Hepatocyte (in vitro differentiated cells): ENCODE measurements around the gene SLC29A3. TPM values are rescaled to one million over a fixed set of nuclear protein-coding genes. Genes with fewer than 3 reads are reported as not detected.

Source experiments
- DNase-seq: peaks from one replicate; pipeline ENCODE4 v3.0.0-alpha.2; 2016; ENCODE audit warnings: low spot score
- H2AFZ ChIP-seq: fragments of 200-600 bp; sonication (generic); 2 replicates; pipeline ENCODE4 v1.6.0; 2016; ENCODE audit warnings: antibody characterized with exemption, mild to moderate bottlenecking
- H3K27ac ChIP-seq: fragments of 200-600 bp; sonication (generic); 2 replicates; pipeline ENCODE4 v1.5.1; 2016; ENCODE audit warnings: mild to moderate bottlenecking
- H3K27me3 ChIP-seq: fragments of 200-600 bp; sonication (generic); 2 replicates; pipeline ENCODE4 v1.6.1; 2016
- H3K36me3 ChIP-seq: fragments of 200-600 bp; sonication (generic); replicated peaks from 2 replicates; pipeline ENCODE4 v1.5.1; 2016; ENCODE audit warnings: low read depth; ENCODE audit not compliant: insufficient read depth
- H3K4me1 ChIP-seq: fragments of 200-600 bp; sonication (generic); 2 replicates; pipeline ENCODE4 v1.5.1; 2016; ENCODE audit warnings: mild to moderate bottlenecking, moderate library complexity; ENCODE audit not compliant: insufficient read depth
- H3K4me2 ChIP-seq: fragments of 200-600 bp; sonication (generic); 2 replicates; pipeline ENCODE4 v1.6.0; 2016
- H3K4me3 ChIP-seq: fragments of 200-600 bp; sonication (generic); 2 replicates; pipeline ENCODE4 v1.5.1; 2016; ENCODE audit warnings: mild to moderate bottlenecking
- H3K79me2 ChIP-seq: fragments of 200-600 bp; sonication (generic); 2 replicates; pipeline ENCODE4 v1.6.0; 2017; ENCODE audit warnings: mild to moderate bottlenecking
- H3K9me2 ChIP-seq: fragments of 200-600 bp; sonication (generic); replicated peaks from 2 replicates; pipeline ENCODE4 v1.6.0; 2017; ENCODE audit warnings: mild to moderate bottlenecking; ENCODE audit not compliant: insufficient read depth
- H3K9me3 ChIP-seq: fragments of 200-600 bp; sonication (generic); 2 replicates; pipeline ENCODE4 v1.5.1; 2016; ENCODE audit warnings: low read depth, mild to moderate bottlenecking
- H4K20me1 ChIP-seq: fragments of 200-600 bp; sonication (generic); 2 replicates; pipeline ENCODE4 v1.6.0; 2016; ENCODE audit warnings: mild to moderate bottlenecking; ENCODE audit not compliant: insufficient read depth, poor library complexity, severe bottlenecking
- EZH2 ChIP-seq: fragments of 200-600 bp; sonication (generic); IDR thresholded peaks from 2 replicates; pipeline ENCODE4 v1.6.1; 2016; ENCODE audit warnings: antibody characterized with exemption, mild to moderate bottlenecking, borderline replicate concordance
- EZH2phosphoT487 ChIP-seq: fragments of 200-600 bp; sonication (generic); IDR thresholded peaks from one replicate; pipeline ENCODE4 v1.6.1; 2018; ENCODE audit warnings: antibody characterized with exemption, mild to moderate bottlenecking, low read depth, moderate library complexity; ENCODE audit not compliant: unreplicated experiment, severe bottlenecking
- WGBS: methylation state at CpG from one replicate; pipeline ENCODE4 v1.1.6; 2016; ENCODE audit warnings: low lambda C conversion rate; ENCODE audit errors: missing lambda C conversion rate; 5-methylcytosine and 5-hydroxymethylcytosine counted together
- polyA plus RNA-seq: library from polyadenylated mRNA; unstranded; fragments of >200 nt; fragmentation: Nextera tagmentation; extraction: Ambion mirVana; gene quantifications from 2 replicates; pipeline ENCODE4 v1.2.1, GENCODE V29; 2016
- total RNA-seq: library from RNA; depleted of rRNA; stranded (reverse); fragments of >200 nt; gene quantifications from 2 replicates; pipeline ENCODE4 v1.2.3, GENCODE V29; 2014
- TF ChIP-seq, protein P1 (sequence below): fragments of 200-600 bp; sonication (generic); IDR thresholded peaks from 2 replicates; pipeline ENCODE4 v1.5.1; 2016; ENCODE audit warnings: antibody characterized with exemption, mild to moderate bottlenecking; ENCODE audit not compliant: poor library complexity

The SLC29A3 gene
- total and polyA plus RNA-seq, 2 experiments from 2014 or later, result 8.4 to 12.0 TPM

DNA sequence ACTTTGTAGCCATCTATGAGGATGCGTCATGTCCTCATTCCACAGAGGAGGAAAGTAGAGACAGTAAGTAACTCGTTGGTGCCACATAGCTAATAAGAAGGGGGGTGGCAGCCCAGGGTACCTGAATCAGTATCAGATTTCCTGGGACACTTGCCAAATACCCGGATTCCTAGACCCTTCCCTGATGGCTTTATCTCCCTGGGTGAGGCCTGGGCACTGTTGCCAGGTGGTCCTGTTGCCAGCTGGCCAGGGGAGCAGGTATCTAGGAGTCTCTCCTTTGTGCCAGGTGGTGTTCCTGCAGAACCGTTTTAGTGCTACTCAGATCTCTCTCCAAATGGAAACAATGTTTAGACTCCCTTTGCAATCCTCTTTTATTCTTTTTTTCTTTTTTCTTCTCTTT is 12.7 kb downstream of the SLC29A3 start:
- 80% methylated on average over 4 of the region's 4 CpGs for WGBS
- H3K4me3 ChIP-seq, result no peak overlapping the region
- H3K9me2 ChIP-seq, result no peaks in the 10 kb centered on the region
- no peaks in the 10 kb centered on the region for H3K9me3 ChIP-seq
- no peak overlapping the region for H2AFZ ChIP-seq
- no peak overlapping the region for H3K4me2 ChIP-seq
- H3K4me1 ChIP-seq, result peaks cover 31% of the 10 kb centered on the region
- H3K27me3 ChIP-seq, result no peaks in the 10 kb centered on the region
- H4K20me1 ChIP-seq, result no peaks in the 10 kb centered on the region
- no peaks in the 10 kb centered on the region for H3K36me3 ChIP-seq
- no peak for DNase-seq
- H3K27ac ChIP-seq, result no peak overlapping the region
- TF ChIP-seq, protein P1, sequence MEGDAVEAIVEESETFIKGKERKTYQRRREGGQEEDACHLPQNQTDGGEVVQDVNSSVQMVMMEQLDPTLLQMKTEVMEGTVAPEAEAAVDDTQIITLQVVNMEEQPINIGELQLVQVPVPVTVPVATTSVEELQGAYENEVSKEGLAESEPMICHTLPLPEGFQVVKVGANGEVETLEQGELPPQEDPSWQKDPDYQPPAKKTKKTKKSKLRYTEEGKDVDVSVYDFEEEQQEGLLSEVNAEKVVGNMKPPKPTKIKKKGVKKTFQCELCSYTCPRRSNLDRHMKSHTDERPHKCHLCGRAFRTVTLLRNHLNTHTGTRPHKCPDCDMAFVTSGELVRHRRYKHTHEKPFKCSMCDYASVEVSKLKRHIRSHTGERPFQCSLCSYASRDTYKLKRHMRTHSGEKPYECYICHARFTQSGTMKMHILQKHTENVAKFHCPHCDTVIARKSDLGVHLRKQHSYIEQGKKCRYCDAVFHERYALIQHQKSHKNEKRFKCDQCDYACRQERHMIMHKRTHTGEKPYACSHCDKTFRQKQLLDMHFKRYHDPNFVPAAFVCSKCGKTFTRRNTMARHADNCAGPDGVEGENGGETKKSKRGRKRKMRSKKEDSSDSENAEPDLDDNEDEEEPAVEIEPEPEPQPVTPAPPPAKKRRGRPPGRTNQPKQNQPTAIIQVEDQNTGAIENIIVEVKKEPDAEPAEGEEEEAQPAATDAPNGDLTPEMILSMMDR, result no peak
- no peak for TF ChIP-seq EZH2
- TF ChIP-seq EZH2phosphoT487, result no peak
- H3K79me2 ChIP-seq, result no peaks in the 10 kb centered on the region

- H3K27me3 ChIP-seq, result no peaks in the 10 kb centered on the region
- 92% methylated on average over 5 of the region's 5 CpGs for WGBS
- no peak for TF ChIP-seq EZH2
- H3K36me3 ChIP-seq, result no peaks in the 10 kb centered on the region
- no peaks in the 10 kb centered on the region for H3K9me3 ChIP-seq
- no peak overlapping the region for H3K27ac ChIP-seq
- no peaks in the 10 kb centered on the region for H3K9me2 ChIP-seq
- no peaks in the 10 kb centered on the region for H3K79me2 ChIP-seq
- no peaks in the 10 kb centered on the region for H4K20me1 ChIP-seq
- DNase-seq, result no peak
- peaks cover 36% of the 10 kb centered on the region for H3K4me1 ChIP-seq
- H2AFZ ChIP-seq, result no peak overlapping the region
- H3K4me3 ChIP-seq, result no peak overlapping the region
- no peak overlapping the region for H3K4me2 ChIP-seq
Observed at GRCh38 chr10:71332466-71332865, 13.4 kb downstream of the SLC29A3 start.

- no peak overlapping the region for H3K4me3 ChIP-seq
- 78% methylated on average over 9 of the region's 9 CpGs for WGBS
- H3K36me3 ChIP-seq, result no peaks in the 10 kb centered on the region
- TF ChIP-seq, protein P1, result no peak
- TF ChIP-seq EZH2, result no peak
- TF ChIP-seq EZH2phosphoT487, result no peak
- no peak for DNase-seq
- H3K27ac ChIP-seq, result peak overlapping the region; percentile 66
- no peaks in the 10 kb centered on the region for H3K79me2 ChIP-seq
- no peaks in the 10 kb centered on the region for H3K9me3 ChIP-seq
- peak overlapping the region; percentile 65 for H3K4me2 ChIP-seq
- peaks cover 36% of the 10 kb centered on the region for H3K4me1 ChIP-seq
- no peaks in the 10 kb centered on the region for H4K20me1 ChIP-seq
- H2AFZ ChIP-seq, result peak overlapping the region; percentile 17
- H3K9me2 ChIP-seq, result no peaks in the 10 kb centered on the region
- no peaks in the 10 kb centered on the region for H3K27me3 ChIP-seq
Observed at GRCh38 chr10:71333129-71333887, 14.2 kb downstream of the SLC29A3 start.

GRCh38 chr10:71334221-71334791 is 15.2 kb downstream of the SLC29A3 start:
- H3K9me2 ChIP-seq, result no peaks in the 10 kb centered on the region
- no peak overlapping the region for H3K4me3 ChIP-seq
- peak overlapping the region; percentile 66 for H3K27ac ChIP-seq
- H3K9me3 ChIP-seq, result no peaks in the 10 kb centered on the region
- peak overlapping the region; percentile 17 for H2AFZ ChIP-seq
- H3K27me3 ChIP-seq, result no peaks in the 10 kb centered on the region
- peak overlapping the region; percentile 65 for H3K4me2 ChIP-seq
- TF ChIP-seq EZH2phosphoT487 (no peak), EZH2 (no peak)
- TF ChIP-seq, protein P1, result no peak
- WGBS, result 50% methylated on average over 12 of the region's 12 CpGs
- H3K36me3 ChIP-seq, result no peaks in the 10 kb centered on the region
- no peak for DNase-seq
- H3K79me2 ChIP-seq, result no peaks in the 10 kb centered on the region
- peaks cover 46% of the 10 kb centered on the region for H3K4me1 ChIP-seq
- no peaks in the 10 kb centered on the region for H4K20me1 ChIP-seq
